Activated CD8-positive, alpha-beta memory T cell treated with anti-CD3 and anti-CD28 coated beads, Interleukin-2, amount 50 U/mL, for 4 hours (primary cell): ENCODE results near the gene COX5B.
"Not testable (repeated sequence)": the region's sequence is repeated elsewhere in the genome, so short reads cannot be mapped to it uniquely, and the experiment has no call there.

ENCODE experiments used
- DNase-seq: peaks from one replicate; pipeline ENCODE4 v3.0.0-alpha.2; 2020

Gene COX5B

GRCh38 chr2:97654791-97655190, 8.9 kb downstream of the COX5B start:
- no peak for DNase-seq

DNA sequence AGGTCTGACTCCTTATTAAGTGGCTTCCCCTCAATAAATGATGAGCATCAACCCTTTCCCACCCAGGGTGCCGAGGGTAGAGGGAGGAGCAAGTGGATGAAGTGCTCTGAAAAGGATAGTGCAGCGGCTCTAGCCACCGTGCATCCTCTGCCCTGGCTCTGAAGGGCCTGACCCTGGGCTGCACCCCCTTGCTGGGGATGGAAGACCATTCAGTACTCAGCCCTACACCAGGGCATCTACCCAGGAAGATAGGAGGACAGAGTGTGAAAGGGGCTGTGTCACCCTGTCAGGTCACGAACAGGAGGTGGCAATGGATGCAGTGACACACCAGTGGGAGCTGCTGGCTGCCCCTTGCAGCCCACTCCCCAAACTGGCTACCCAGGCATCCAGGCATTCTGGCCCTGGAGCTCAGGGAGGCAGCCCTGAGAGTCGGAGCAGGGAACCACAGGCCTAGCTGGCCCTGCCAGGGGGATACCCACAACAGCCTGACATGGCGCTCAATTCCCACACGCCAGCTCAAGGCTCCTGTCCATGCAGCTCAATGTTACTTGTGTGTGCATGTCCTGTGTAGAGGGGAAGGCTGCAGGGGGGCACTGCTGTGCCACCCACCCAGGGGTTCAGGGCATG, 10.4 kb downstream of the COX5B start:
- DNase-seq, result no peak

GRCh38 chr2:97656905-97657587, 11.2 kb downstream of the COX5B start:
- no peak for DNase-seq

DNA sequence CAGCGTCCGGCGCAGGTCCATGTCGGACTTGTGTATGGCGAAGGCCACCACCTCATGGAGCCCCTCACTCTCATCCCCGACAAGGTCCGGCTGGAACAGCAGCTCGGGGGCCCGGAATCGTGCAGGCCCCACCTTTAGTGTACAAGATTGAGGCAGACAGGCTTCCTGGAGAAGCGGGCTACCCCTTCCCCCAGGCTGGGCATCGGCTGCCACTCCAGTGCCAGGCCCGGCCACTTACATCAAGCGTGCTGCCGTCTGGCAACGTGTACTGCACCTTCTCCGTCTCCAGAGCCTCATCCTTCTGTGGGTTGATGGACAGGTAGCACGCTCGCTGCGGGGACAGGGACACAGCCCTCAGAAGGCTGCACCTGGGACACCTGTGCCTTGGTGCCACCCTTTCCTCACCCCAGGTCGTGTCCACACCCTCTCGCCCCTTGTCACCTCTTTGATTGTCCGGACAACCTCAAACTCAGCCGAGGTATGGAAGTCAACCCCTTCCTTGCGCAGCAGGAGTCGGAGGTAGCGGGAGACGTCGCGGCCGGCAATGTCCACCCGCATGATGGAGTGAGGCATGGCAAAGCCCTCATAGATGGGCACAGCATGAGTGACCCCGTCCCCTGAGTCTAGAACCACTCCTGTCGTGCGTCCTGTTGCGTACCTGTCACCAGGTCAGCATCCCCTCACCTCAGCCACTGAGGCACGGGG, 12.3 kb downstream of the COX5B start:
- no peak for DNase-seq

DNA sequence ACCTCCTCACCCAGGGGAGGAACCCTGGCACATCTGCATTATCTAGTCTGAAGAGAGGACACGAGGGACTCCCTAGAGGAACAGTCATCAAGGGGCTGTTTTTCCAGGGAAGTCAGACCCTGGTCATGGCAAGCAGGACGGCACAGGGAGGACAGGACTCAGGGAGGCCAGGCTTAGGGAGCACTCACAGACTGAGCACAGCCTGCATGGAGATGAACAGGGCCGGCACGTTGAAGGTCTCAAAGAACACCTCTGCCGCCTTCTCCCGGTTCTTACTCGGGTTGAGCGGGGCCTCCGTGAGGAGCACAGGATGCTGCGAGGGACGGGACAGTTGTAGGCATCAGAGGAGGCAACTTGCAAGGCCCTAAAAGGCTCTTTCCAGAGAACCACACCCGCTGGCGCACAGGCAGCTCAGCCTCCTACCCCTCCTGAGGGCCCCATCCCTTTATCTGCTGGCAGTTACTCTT, 12.9 kb downstream of the COX5B start:
- no peak for DNase-seq

GRCh38 chr2:97659256-97660043, 13.6 kb downstream of the COX5B start:
- no peak for DNase-seq

DNA sequence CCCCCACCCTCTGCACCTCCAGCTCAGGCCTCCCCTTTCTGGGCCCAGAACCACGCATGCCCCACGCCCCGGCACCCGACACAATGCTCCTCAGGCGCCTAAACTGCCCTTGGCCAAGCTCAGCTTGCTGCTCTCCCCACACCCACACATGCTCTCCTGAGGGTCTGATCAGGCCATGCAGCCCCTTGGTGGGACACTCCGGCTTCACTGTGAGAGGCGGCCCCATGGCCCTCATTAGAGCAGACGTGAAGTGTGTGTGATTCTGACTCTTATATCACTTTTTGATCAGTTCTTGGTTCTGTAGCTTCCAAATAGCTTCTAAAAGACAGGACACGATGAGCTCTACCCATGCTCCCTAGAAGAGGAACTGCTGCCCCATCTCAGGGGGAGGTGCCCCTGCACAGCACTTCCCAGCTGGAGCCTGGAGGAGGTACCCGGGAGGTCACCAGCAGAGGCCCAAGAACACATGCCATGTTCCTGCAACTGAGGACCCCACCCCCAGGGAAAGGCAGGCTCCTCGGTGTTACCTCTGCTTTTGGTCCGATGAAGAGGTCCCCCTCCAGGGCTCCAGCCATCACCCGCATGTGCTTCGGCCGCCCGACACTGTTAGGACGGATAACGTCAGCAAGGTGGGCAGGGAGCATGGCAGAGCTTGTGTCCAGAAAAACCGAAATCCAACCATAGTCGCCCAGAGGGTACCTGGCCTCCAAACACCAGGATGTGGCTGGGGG, 14.3 kb downstream of the COX5B start:
- DNase-seq, result no peak

- no peak for DNase-seq
These were observed 15.0 kb downstream of the COX5B start for GRCh38 chr2:97660775-97661389.

GRCh38 chr2:97661927-97662326, 16.1 kb downstream of the COX5B start:
- no peak for DNase-seq

- no peak for DNase-seq
These were observed 16.6 kb downstream of the COX5B start for GRCh38 chr2:97662386-97662894.

GRCh38 chr2:97662895-97663625, 17.2 kb downstream of the COX5B start:
- peak; percentile 76 for DNase-seq

DNA sequence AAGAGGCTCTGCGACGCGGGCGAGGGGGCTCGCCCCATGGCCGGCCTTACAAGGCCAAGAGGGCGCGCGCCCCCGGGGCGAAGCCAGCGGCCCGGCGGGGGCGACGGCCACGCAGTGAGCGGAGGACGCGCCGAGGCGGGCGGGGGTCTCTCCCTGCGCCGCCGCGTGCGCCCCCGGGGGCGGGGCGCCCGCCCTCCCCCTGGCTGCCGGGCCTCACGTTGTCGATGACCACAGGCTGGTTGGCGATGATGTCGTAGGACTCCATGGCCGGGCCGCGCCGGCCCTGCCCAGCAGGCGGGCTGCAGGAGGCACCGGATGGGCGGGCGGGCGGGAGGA, 17.7 kb downstream of the COX5B start:
- DNase-seq, result no peak

- DNase-seq, result peak; percentile 97
These were observed 18.2 kb downstream of the COX5B start, which contains the start of gene ACTR1B for GRCh38 chr2:97663962-97664635. TSS of gene ACTR1B (minus strand) at chr2:97664044. CDS start at chr2:97663890, 154 bp downstream.

GRCh38 chr2:97664636-97664970, 18.7 kb downstream of the COX5B start:
- no peak for DNase-seq

DNA sequence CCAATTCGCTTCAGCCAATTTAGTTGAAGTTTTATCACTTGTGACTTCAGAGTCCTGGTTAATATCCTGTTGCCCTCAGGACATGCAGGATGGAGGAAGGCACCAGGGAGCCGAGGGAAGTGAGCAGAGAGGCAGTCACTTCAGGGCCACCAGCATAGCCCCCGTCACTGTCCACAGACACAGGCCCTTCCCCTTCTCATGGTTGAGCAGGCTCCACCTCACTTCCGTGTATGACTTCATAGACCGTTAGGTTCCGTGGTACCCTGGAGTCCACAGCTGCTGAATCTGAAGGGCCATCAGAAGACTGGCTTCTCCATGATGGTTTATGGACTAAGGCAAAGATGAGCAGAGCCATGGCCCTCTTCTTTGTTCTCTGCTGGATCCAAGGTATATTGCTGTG, 23.6 kb downstream of the COX5B start, which contains the start of gene C2orf92:
TSS of gene C2orf92 (plus strand) at position 266 of the 400 bp plus-strand sequence. CDS start at position 342, 76 bp downstream.
- DNase-seq, result no peak

- DNase-seq, result no peak
These were observed 24.6 kb downstream of the COX5B start for GRCh38 chr2:97670471-97670870.

DNA sequence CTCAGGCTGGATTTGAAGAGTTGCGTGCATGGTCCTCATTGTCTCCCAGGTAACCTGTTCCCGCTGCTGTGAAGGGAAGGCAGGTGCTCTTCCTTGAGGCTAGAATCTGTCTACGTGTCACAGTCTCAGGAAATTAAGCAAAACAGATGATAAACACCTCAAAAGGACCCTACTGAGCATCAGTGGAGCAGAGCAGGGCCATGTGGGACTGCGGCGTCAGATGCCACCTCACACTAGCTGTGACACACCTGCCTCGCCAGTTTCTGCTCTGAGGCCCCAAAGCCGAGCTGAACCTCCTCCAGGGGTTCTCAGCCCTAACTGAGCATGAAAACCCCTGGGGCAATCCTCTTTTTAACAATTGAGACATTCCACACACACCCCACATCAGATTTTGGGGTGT, 25.7 kb downstream of the COX5B start:
- DNase-seq, result no peak

GRCh38 chr2:97672606-97673140, 26.8 kb downstream of the COX5B start:
- not testable (repeated sequence) for DNase-seq

DNA sequence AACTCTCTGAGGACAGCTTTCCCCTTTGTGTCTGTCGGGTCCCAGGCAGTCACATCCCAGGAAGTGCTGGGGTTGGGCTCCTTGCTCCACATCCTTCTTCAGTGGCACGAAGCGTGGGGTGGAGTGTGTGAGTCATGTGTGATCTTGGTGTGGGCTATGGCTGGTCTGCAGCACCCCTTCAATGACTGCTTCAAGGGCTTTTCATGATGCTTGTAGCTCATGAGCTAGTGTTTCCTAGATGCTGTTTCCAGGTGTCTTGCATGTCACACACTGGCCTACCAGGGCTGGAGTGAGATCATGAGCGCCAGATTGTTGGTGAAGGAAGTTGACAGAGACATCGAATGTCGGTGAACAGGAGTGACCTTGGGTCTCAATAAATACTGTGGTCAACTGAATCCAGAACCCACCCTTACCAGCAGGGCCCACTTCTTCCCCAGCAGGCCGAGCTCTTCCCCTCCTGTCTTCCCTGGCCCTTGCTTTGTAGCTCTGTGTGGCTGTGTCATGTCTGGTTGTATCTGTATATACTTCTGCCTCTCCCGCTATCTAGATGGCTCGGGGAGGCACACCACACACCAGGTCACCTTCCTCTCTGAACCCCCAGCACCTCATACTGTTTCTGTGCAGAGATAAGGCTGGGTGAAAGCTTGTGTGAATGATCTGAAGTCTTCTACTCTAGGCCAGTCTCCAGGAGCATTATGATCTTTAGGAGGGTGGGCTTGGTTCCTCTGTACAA, 27.5 kb downstream of the COX5B start:
- no peak for DNase-seq

- no peak for DNase-seq
These were observed 28.0 kb downstream of the COX5B start for GRCh38 chr2:97673915-97674283.
